K562 (cell line): ENCODE results near the gene CBFA2T2. TPM values are rescaled to one million over a fixed set of nuclear protein-coding genes. Genes with fewer than 3 reads are reported as not detected.

Experiments
- EWSR1 ChIP-seq: fragments of 450-650 bp; IDR thresholded peaks from 2 replicates; pipeline ENCODE4 v1.6.1; 2018; ENCODE audit warnings: borderline replicate concordance, mild to moderate bottlenecking, low read depth, moderate library complexity; ENCODE audit not compliant: partially characterized antibody
- MTF1 ChIP-seq: fragments of 250-450 bp; sonication (Bioruptor Pico); IDR thresholded peaks from 2 replicates; pipeline ENCODE4 v1.9.0; 2021; ENCODE audit warnings: moderate library complexity, mild to moderate bottlenecking, inconsistent platforms, borderline replicate concordance
- MYNN ChIP-seq, 2 experiments: sonication (generic); formaldehyde crosslinking in 1 of 2; IDR thresholded peaks; 2 replicates each; pipeline versions ENCODE4 v1.5.0 to v1.6.1; 2016 to 2020; ENCODE audit warnings: antibody characterized with exemption in 1 of 2, missing genetic modification reagents in 1 of 2
- NFIC ChIP-seq: fragments of 450-650 bp; IDR thresholded peaks from 2 replicates; pipeline ENCODE4 v1.6.1; 2017; ENCODE audit warnings: mild to moderate bottlenecking, inconsistent platforms
- NONO ChIP-seq, 2 experiments: fragments of 200-400 bp in 1 of 2; fragments of 450-650 bp in 1 of 2; formaldehyde crosslinking in 1 of 2; IDR thresholded peaks; 2 replicates each; pipeline ENCODE4 v1.6.1; 2017; ENCODE audit warnings: low read depth in 2 of 2, mild to moderate bottlenecking in 2 of 2, moderate library complexity in 2 of 2, low read length in 1 of 2
- POLR2AphosphoS5 ChIP-seq: IDR thresholded peaks from 2 replicates; pipeline ENCODE4 v1.6.1; 2011; ENCODE audit warnings: mild to moderate bottlenecking, low read depth, low read length, moderate library complexity; ENCODE audit not compliant: control insufficient read depth, insufficient read depth
- RAD21 ChIP-seq, 2 experiments: fragments of 250-450 bp in 1 of 2; fragments of 450-650 bp in 1 of 2; sonication (Bioruptor Pico) in 1 of 2; formaldehyde crosslinking in 1 of 2; IDR thresholded peaks in 1 of 2; conservative IDR thresholded peaks in 1 of 2; 2 replicates each; pipeline versions ENCODE4 v1.4.0 to v1.8.0; 2020 to 2022; ENCODE audit warnings: mild to moderate bottlenecking in 2 of 2, moderate library complexity in 1 of 2
- RAD51 ChIP-seq: fragments of 450-650 bp; IDR thresholded peaks from 2 replicates; pipeline ENCODE4 v1.7.1; 2016; ENCODE audit warnings: low read depth, mild to moderate bottlenecking, borderline replicate concordance
- RHOXF2B ChIP-seq: fragments of 250-450 bp; sonication (Bioruptor Pico); conservative IDR thresholded peaks from 2 replicates; pipeline ENCODE4 v1.5.1; 2021
- SIX5 ChIP-seq, 2 experiments: IDR thresholded peaks; 2 replicates each; pipeline ENCODE4 v1.6.1; 2011; ENCODE audit warnings: low read length in 2 of 2, borderline replicate concordance in 1 of 2, low read depth in 1 of 2, mild to moderate bottlenecking in 1 of 2, moderate library complexity in 1 of 2; ENCODE audit not compliant: insufficient read depth in 1 of 2
- TOE1 ChIP-seq, 2 experiments: fragments of 450-650 bp in 1 of 2; sonication (generic) in 1 of 2; formaldehyde crosslinking in 1 of 2; IDR thresholded peaks; 2 replicates each; pipeline versions ENCODE4 v1.7.1 to v1.8.0; 2016 to 2022; ENCODE audit warnings: borderline replicate concordance in 2 of 2, mild to moderate bottlenecking in 2 of 2, antibody characterized with exemption in 1 of 2, inconsistent platforms in 1 of 2, low read depth in 1 of 2, missing genetic modification reagents in 1 of 2, moderate library complexity in 1 of 2
- XRCC5 ChIP-seq: fragments of 200-400 bp; formaldehyde crosslinking; IDR thresholded peaks from 2 replicates; pipeline ENCODE4 v1.6.1; 2017; ENCODE audit warnings: low read depth, mild to moderate bottlenecking, low read length
- ZKSCAN3 ChIP-seq: fragments of 250-450 bp; sonication (Bioruptor Pico); IDR thresholded peaks from 2 replicates; pipeline ENCODE4 v1.4.0; 2020
- ZNF133 ChIP-seq: fragments of 250-450 bp; sonication (Bioruptor Pico); IDR thresholded peaks from 2 replicates; pipeline ENCODE4 v1.4.0; 2020; ENCODE audit warnings: mild to moderate bottlenecking
- ZNF583 ChIP-seq: fragments of 250-450 bp; sonication (Bioruptor Pico); IDR thresholded peaks from 2 replicates; pipeline ENCODE4 v1.4.0; 2020
- ZNF589 ChIP-seq: fragments of 200-800 bp; sonication (Bioruptor generic); IDR thresholded peaks from 2 replicates; pipeline ENCODE4 v1.6.1; 2016; ENCODE audit warnings: low read depth, missing genetic modification characterization, missing compliant biosample characterization
- ZNF699 ChIP-seq: fragments of 250-450 bp; sonication (Bioruptor Pico); IDR thresholded peaks from 2 replicates; pipeline ENCODE4 v1.8.0; 2021; ENCODE audit warnings: mild to moderate bottlenecking, moderate library complexity; ENCODE audit not compliant: insufficient replicate concordance
- polyA plus RNA-seq, 8 experiments: library from polyadenylated mRNA; depleted of rRNA in 4 of 8; stranded (reverse) in 5 of 8; unstranded in 3 of 8; fragments of >200 nt; fragmentation: Nextera tagmentation in 2 of 8; fragmentation: Illumina TruSeq in 1 of 8; extraction: Ambion mirVana in 2 of 8; extraction: Trizol in 1 of 8; gene quantifications; 2 replicates each; pipeline versions ENCODE4 v1.2.1 to v1.2.3, GENCODE V29; 2011 to 2014; ENCODE audit warnings: inconsistent platforms in 1 of 8, missing spikeins in 1 of 8
- total RNA-seq, 7 experiments: library from RNA; depleted of rRNA in 6 of 7; stranded (reverse); fragments of >200 nt in 6 of 7; fragmentation: Illumina TruSeq in 2 of 7; extraction: Trizol in 2 of 7; gene quantifications; 2 replicates each; pipeline versions ENCODE4 v1.2.1 to v1.2.3, GENCODE V29; 2011 to 2021; ENCODE audit warnings: low replicate concordance in 1 of 7
- TF ChIP-seq, protein P1 (sequence below): fragments of 450-650 bp; IDR thresholded peaks from 2 replicates; pipeline ENCODE4 v1.6.1; 2018; ENCODE audit not compliant: partially characterized antibody
- TF ChIP-seq, protein P2 (sequence below): fragments of 450-650 bp; IDR thresholded peaks from one replicate; pipeline ENCODE4 v1.6.1; 2018; ENCODE audit warnings: mild to moderate bottlenecking, moderate library complexity; ENCODE audit not compliant: partially characterized antibody
- TF ChIP-seq, protein P3 (sequence below): sonication (generic); formaldehyde crosslinking; IDR thresholded peaks from 2 replicates; pipeline ENCODE4 v1.4.0; 2020; ENCODE audit warnings: mild to moderate bottlenecking, missing genetic modification reagents

CBFA2T2 gene
- total and polyA plus RNA-seq, 9 of the 15 experiments (the other 6 are each of a cell fraction or from before 2014, with no cell fraction given): 0.27 to 9.6 (median 5.8) TPM

DNA sequence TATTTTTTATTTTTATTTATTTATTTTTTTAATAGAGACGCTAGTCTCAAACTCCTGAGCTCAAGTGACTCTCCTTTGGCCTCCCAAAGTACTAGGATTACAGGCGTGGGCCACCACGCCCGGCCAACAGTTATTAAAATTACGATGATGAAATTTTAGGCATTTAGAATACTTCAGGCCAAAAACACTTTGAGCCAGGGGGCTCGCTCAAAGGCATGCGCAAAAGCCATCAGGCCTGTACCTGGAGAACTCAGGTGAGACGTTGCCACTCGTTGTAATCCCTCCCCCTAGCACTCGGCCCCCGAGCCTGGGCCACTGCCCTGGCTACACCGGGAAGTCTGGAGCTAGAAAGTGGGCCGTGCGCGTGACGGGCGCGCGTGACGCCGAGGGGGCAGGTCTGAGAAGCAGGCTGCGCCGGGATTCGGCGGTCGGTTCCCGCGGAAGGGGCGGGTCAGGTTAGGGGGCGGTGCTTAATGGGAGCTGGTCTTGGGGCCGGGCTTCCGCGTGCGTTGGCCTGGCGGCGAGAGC lies 337 bp upstream of the CBFA2T2 start (continued):
- TF ChIP-seq EWSR1: no peak
- peak; percentile 74 for TF ChIP-seq RAD51
- no peak for TF ChIP-seq ZNF699 (CRISPR knock-in tag)
- peak; percentile 60; the same call in 1 of the 2 replicates for TF ChIP-seq ZNF583 (CRISPR knock-in tag)
- TF ChIP-seq XRCC5: 0 out of 2 replicates have a peak, but pooled peaks have one; percentile 45
- no peak for TF ChIP-seq MTF1
- TF ChIP-seq POLR2AphosphoS5: peak; percentile 86
- peak; percentile 83; the same call in 1 of the 2 replicates for TF ChIP-seq TOE1 (IDR thresholded peaks at IDR 0.05; ENCODE audit: borderline replicate concordance)
- TF ChIP-seq TOE1 (CRISPR knock-in tag; IDR thresholded peaks at IDR 0.05; ENCODE audit: borderline replicate concordance, low read depth): no peak
- no peak for TF ChIP-seq MYNN (IDR thresholded peaks at IDR 0.05)
- no peak for TF ChIP-seq MYNN (CRISPR knock-in tag; IDR thresholded peaks at IDR 0.05)
- TF ChIP-seq, protein P1, sequence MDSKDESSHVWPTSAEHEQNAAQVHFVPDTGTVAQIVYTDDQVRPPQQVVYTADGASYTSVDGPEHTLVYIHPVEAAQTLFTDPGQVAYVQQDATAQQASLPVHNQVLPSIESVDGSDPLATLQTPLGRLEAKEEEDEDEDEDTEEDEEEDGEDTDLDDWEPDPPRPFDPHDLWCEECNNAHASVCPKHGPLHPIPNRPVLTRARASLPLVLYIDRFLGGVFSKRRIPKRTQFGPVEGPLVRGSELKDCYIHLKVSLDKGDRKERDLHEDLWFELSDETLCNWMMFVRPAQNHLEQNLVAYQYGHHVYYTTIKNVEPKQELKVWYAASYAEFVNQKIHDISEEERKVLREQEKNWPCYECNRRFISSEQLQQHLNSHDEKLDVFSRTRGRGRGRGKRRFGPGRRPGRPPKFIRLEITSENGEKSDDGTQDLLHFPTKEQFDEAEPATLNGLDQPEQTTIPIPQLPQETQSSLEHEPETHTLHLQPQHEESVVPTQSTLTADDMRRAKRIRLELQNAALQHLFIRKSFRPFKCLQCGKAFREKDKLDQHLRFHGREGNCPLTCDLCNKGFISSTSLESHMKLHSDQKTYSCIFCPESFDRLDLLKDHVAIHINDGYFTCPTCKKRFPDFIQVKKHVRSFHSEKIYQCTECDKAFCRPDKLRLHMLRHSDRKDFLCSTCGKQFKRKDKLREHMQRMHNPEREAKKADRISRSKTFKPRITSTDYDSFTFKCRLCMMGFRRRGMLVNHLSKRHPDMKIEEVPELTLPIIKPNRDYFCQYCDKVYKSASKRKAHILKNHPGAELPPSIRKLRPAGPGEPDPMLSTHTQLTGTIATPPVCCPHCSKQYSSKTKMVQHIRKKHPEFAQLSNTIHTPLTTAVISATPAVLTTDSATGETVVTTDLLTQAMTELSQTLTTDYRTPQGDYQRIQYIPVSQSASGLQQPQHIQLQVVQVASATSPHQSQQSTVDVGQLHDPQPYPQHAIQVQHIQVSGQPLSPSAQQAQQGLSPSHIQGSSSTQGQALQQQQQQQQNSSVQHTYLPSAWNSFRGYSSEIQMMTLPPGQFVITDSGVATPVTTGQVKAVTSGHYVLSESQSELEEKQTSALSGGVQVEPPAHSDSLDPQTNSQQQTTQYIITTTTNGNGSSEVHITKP: no peak
- no peak for TF ChIP-seq RAD21 (CRISPR knock-in tag; conservative IDR thresholded peaks at IDR 0.05 in 1 of 2, IDR thresholded peaks at IDR 0.05 in 1 of 2)
- no peak for TF ChIP-seq ZKSCAN3
- no peak for TF ChIP-seq SIX5 (IDR thresholded peaks at IDR 0.05; ENCODE audit: borderline replicate concordance in 1 of 2, insufficient read depth in 1 of 2, low read depth in 1 of 2, low read length in 2 of 2)
- TF ChIP-seq ZNF589: peak; percentile 63; the same call in 1 of the 2 replicates
- TF ChIP-seq, protein P2, sequence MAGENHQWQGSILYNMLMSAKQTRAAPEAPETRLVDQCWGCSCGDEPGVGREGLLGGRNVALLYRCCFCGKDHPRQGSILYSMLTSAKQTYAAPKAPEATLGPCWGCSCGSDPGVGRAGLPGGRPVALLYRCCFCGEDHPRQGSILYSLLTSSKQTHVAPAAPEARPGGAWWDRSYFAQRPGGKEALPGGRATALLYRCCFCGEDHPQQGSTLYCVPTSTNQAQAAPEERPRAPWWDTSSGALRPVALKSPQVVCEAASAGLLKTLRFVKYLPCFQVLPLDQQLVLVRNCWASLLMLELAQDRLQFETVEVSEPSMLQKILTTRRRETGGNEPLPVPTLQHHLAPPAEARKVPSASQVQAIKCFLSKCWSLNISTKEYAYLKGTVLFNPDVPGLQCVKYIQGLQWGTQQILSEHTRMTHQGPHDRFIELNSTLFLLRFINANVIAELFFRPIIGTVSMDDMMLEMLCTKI: no peak
- TF ChIP-seq, protein P3, sequence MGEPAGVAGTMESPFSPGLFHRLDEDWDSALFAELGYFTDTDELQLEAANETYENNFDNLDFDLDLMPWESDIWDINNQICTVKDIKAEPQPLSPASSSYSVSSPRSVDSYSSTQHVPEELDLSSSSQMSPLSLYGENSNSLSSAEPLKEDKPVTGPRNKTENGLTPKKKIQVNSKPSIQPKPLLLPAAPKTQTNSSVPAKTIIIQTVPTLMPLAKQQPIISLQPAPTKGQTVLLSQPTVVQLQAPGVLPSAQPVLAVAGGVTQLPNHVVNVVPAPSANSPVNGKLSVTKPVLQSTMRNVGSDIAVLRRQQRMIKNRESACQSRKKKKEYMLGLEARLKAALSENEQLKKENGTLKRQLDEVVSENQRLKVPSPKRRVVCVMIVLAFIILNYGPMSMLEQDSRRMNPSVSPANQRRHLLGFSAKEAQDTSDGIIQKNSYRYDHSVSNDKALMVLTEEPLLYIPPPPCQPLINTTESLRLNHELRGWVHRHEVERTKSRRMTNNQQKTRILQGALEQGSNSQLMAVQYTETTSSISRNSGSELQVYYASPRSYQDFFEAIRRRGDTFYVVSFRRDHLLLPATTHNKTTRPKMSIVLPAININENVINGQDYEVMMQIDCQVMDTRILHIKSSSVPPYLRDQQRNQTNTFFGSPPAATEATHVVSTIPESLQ (CRISPR knock-in tag): no peak
- TF ChIP-seq NONO (IDR thresholded peaks at IDR 0.05; ENCODE audit: low read depth in 2 of 2, low read length in 1 of 2): no peak
- TF ChIP-seq NFIC: peak; percentile 32
- 0 out of 2 replicates have a peak, but pooled peaks have one; percentile 81 for TF ChIP-seq RHOXF2B (CRISPR knock-in tag)
- TF ChIP-seq ZNF133 (CRISPR knock-in tag): 0 out of 2 replicates have a peak, but pooled peaks have one; percentile 10
